A204.1 (cell line): ENCODE data around the gene ING1.
"Not testable (repeated sequence)": the region's sequence is repeated elsewhere in the genome, so short reads cannot be mapped to it uniquely, and the experiment has no call there.

Source experiments
- FAIRE-seq: peaks from 2 replicates; lab custom pipeline; 2012; peaks lifted over from hg19 to GRCh38; lab: Jason Lieb, UNC

The ING1 gene, protein sequence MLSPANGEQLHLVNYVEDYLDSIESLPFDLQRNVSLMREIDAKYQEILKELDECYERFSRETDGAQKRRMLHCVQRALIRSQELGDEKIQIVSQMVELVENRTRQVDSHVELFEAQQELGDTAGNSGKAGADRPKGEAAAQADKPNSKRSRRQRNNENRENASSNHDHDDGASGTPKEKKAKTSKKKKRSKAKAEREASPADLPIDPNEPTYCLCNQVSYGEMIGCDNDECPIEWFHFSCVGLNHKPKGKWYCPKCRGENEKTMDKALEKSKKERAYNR

DNA sequence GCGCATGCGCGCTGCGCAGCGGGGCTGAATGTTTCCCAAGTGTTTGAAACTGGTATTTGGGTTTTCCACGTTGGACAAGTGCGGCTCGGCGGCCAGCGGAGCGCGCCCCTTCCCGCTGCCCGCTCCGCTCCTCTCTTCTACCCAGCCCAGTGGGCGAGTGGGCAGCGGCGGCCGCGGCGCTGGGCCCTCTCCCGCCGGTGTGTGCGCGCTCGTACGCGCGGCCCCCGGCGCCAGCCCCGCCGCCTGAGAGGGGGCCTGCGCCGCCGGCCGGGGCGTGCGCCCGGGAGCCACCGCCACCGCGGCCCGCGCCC, at the start of gene ING1:
ING1 (plus strand) TSS at position 59 of the 311 bp plus-strand sequence. CDS start 450 bp downstream, outside the sequence.
- no peak for FAIRE-seq

DNA sequence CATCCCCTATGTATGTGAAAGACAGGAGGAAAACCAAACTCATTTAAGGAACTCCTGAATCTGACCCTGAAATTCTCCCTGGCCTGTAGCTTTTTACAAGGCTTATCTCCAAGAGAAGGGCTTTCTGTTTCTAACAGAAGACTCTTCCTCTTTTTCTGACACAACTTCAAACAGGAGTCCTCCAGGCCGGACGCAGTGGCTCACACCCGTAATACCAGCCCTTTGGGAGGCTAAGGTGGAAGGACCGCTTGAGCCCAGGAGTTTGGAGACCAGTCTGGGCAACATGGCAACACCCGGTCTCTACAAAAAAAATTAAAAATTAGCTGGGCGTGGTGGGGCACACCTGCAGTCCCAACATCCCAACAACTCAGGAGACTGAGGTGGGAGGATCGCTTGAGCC, 49.5 kb upstream of the ING1 start:
- FAIRE-seq: no peak

DNA sequence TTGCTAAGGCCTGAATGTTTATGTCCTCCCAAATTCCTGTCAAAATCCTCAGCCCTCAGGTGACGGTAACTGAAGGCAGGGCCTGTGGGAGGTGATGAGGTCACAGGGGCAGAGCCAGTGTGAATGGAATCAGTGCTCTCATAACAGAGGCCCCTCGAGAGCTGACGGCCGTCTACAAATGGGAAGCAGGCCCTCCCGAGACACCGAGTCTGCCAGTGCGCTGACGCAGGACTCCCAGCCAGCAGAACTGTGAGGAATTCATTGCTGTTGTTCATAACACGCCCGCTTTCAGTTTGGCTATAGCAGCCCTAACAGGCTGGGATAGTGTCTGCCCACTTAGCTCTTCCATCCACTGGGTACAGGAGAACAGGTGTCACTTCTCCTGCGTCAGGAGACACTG, 48.8 kb upstream of the ING1 start:
- no peak for FAIRE-seq

DNA sequence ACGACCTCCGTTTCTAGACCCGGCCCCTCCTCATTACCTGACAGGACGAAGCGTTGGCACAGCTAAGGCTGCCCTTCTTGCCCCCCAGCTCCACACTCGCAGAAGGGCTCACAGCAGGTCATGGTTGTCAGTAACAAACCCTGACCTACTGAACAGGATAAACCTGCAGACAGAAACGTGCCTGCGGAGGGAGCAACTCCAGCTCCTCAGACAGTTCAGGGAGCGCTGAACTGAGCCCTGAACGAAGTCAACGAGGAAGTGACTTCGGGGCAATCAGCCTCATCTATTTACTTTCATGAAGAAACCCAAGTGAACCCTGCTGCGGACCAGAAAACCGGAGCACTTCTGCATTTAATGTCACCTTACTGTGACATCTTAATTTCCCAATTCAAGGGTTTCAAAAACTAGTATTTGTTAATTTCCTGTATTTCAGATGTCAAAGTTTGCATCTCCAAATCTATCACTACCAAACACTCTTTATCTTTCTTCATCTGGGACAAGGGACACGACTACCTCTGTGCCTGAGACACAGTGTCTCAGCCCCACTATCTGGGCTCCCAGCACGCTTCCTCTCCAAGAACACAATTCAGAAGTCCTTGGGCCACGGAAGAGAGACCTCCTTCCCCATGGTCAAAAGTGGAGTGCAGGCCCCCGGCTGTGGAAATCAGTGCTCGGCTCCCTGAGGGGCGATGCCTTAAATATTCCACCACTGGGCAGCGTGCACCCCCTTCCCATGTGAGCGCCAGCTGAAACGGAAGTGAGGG, 47.8 kb upstream of the ING1 start:
- FAIRE-seq: no peak

DNA sequence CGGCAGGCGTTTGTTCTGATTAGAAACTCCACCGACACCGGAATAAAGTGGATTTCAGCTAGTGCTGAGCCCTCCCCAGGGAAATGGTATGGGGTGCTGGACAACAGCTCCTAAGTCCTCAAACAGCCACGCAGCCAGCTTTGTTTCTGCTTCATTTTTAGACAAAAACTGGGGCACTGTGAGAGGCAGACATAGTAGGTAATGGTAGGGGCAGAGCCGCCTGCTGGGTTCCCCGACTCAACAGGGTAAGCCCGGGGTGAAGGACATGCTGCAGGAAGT, 47.3 kb upstream of the ING1 start:
- no peak for FAIRE-seq

DNA sequence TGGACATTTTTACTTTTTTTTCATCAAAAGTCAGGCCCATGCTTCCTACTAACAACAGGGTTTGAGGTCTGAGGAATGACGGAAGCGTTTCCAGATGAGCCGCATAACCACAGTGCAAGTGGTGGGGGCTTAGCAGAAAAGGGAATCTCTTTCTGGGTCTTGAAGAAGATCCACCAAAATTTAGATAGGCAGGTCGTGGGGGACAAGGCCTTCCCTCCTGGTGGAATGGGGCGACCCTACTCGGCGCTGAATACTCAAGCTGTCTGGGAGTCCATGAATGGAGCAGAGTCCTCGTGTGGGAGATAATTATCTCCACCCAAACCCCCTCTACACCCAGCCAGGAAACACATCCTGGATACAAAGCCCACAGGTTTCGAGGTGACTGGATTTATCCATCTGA, 44.5 kb upstream of the ING1 start:
- FAIRE-seq: no peak

DNA sequence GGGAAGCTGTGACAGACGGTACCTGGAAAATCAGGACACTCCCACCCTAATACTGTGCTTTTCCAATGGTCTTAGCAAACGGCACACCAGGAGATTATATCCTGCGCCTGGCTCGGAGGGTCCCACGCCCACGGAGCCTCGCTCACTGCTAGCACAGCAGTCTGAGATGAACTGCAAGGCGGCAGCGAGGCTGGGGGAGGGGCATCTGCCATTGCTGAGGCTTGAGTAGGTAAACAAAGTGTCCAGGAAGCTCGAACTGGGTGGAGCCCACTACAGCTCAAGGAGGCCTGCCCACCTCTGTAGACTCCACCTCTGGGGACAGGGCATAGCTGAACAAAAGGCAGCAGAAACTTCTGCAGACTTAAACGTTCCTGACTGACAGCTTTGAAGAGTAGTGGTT, 43.7 kb upstream of the ING1 start:
- not testable (repeated sequence) for FAIRE-seq

DNA sequence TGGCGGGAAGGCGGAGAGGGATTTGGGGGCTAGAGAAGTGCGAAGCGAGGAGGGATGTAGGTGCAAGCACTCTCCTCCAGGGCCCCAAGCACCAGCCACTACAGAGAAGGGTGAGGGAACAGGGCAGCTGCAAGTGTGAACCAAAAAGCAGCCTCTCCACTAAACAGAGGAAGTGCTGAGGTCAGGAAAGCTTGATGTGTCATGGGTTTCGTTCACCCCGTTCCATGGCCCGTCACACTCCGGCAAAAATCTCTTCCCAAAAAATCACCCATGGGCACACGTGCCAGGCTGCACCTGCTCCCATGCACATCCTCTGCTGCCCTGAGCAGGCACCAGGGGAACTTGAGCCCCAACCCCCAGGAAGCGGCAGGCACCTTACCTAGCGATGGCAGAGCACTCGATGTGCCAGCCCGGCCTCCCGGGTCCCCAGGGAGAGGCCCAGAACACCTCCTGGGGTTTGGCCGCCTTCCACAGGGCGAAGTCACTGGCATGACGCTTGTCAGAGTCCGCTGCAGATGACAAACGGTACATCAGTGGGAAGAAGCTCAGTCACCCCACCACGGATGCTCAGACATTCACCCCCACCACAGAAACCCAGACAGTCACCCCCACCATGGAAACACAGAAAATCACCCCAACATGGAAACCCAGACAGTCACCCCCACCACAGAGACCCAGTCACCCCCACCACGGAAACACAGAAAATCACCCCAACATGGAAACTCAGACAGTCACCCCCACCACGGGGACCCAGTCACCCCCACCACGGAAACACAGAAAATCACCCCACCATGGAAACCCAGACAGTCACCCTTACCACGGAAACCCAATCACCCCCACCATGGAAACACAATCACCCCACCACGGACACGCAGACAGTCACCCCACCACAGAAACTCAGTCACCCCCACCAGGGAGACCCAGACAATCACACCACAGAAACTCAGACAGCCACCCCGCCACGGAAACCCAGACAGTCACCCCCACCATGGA, 36.6 kb upstream of the ING1 start:
- FAIRE-seq: no peak

DNA sequence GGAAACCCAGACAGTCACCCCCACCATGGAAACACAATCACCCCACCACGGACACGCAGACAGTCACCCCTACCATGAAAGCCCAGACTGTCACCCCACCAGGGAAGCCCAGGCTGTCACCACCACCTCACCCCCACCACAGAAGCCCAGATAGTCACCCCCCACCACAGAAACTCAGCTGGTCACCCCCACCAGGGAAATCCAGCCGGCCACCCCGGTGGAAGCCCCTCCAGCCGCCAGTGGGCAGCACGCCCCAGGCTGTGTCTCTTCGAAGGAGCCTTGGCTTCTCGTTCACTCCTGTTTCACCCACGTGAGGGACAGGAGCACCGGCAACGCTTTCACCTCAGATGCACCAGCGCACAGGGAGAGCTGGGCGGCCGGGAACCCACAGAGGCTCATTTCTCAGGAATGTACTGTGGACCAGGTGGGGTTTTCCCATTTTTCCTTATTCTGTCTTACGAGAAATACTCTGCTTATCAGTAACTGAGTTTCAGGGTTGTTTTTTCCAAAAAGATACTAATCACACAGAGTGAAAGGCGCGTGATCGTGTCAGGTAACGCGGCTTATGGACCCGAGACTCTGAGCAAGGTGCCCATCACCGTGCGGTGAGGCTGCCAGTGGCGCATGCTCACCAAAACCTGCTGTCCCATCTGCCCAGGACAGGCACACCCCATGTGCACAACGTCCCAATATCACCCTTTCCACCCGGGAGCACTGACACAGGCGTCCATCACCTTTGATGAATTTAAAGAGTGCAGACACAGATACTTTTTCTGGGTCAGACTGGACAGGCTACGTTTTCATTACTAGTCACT, 35.6 kb upstream of the ING1 start:
- FAIRE-seq: no peak

DNA sequence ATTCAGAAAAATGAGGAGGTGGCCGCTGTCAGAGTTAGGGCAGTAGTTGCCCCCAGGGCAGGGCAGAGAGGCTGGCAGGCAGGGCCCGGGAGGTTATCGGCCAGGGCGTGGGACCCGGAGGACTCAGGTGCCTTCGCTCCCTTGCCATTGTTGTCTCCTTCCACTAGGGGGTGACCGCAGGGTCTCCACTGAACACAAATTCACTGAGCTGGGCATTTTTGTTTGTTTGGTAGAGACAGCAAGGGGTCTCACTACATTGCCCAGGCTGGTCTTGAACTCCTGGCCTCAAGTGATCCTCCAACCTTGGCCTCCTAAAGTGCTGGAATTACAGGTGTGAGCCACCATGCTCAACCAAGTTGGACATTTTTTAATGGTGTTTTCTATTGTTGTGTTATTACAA, 32.6 kb upstream of the ING1 start:
- no peak for FAIRE-seq

DNA sequence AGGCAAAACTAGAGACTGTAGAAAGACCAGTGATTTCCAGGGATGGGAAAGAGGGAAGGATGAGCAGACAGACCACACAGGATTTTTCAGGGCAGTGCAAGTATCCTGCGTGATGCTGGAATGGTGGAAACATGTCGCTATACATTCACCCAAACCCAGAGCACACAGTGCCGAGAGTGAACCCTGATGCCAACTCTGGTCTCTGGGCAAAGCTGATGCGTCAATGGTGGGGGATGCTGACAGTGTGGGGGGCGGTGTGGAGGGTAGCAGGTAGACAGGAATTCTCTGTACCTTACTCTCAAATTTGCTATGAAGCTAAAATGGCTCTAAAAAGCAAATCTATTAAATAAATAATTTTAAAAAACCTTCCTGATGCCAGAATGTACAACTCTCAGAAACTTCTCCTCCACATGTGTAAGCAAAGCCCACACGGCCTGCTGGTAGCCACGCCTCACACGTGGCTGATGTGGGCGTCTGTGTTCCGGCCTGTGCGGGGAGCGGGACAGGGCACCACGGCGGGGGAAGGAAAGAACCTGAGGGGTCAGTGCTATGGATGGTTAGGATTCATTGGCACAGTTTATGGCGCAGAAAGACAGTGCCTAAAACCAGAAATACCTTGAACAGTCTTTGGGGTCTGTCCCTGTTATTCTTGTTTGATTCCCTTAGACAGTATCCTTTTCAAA, 31.5 kb upstream of the ING1 start:
- no peak for FAIRE-seq

DNA sequence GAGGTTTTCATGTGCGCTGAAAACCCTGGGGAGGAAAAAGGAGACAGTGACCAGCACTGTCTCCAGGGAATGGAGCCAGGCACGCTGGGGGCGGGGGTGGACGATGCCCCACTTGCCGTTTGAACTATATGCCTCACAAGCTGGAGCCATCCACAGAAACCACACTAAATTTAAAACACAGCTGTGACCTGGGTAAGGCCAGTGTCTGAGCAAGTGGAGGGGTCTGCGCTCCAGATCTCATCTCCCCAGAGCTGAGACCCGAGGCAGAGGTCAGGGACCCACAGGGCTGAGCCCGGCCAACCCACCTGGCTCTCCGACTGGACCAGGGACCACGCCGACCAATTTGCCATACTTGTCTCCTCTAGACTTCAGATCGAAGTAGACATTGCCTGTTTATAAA, 30.8 kb upstream of the ING1 start:
- no peak for FAIRE-seq

DNA sequence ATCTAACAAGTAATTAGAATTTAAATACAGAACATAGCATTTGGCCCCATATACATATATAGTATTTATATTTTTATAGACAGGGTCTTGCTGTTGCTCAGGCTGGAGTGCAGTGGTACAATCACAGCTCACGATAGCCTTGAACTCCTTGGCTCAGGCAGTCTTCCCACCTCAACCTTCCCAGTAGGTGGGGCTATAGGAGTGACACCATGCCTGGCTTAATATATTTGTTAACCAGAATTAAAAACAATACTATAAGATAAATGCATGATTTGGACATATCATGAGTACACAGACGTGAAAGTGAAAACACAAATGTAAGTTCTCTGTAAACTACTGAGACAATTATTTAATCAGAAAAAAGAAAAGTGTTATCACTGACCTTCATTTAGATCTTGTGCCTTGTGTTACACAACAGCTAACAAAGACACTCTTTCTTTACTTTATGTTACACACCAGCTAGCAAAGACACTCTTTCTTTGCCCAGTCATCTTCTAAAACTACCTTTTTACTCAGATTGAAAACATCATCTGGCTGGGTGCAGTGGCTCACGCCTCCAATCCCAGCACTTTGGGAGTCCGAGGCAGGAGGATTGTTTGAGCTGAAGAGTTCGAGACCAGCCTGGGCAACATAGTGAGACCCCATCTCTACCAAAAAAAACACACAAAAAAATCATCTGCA, 30.2 kb upstream of the ING1 start:
- no peak for FAIRE-seq

DNA sequence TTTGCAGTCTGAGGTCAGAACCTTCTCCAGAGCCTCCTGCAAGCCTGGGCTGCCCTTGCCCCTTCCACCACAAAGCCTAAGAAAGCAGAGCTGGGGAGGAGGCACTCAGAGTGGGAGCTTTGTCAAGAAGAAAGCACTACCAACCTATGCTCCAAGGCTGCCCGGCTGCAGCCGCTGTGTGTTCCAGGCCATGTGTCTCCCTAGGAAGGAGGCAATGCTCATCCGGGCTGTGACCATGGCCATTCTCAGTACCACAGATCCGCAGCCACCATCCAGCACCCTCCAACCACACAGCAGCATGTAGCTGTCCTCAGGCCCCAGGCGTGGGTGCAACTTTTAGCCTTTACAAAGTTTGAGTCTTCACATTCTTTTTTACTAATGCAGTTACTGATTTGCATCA, 29.6 kb upstream of the ING1 start:
- FAIRE-seq: no peak

DNA sequence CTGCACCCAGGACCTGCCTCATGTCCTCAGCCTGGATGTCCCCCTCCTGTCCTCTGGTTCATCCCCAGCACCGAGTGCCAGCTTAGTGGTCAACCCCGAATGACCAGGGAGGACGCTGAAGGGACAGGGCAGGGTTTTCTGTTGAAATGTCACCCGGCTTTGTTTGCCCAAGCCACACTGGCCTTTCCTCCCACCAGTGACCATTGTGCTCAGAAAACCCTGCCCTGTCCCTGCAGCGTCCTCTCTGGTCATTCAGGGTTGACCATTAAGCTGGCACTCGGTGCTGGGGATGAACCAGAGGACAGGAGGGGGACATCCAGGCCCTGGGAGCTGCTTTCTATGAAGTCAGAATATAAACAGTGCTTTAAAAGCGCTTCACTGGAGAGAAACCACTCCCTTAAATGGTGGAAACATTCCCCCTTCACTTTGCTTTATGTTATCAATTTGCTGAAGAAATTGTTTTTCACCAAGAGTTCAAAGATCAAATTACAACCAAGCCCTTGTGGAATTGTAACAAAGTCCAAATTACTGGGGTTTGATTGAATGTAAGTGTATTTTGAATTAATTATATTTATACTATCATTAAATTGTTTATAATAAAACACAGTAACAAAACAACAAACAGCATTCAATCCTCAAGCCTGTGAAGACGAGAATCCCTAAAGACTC, 29.0 kb upstream of the ING1 start:
- no peak for FAIRE-seq

DNA sequence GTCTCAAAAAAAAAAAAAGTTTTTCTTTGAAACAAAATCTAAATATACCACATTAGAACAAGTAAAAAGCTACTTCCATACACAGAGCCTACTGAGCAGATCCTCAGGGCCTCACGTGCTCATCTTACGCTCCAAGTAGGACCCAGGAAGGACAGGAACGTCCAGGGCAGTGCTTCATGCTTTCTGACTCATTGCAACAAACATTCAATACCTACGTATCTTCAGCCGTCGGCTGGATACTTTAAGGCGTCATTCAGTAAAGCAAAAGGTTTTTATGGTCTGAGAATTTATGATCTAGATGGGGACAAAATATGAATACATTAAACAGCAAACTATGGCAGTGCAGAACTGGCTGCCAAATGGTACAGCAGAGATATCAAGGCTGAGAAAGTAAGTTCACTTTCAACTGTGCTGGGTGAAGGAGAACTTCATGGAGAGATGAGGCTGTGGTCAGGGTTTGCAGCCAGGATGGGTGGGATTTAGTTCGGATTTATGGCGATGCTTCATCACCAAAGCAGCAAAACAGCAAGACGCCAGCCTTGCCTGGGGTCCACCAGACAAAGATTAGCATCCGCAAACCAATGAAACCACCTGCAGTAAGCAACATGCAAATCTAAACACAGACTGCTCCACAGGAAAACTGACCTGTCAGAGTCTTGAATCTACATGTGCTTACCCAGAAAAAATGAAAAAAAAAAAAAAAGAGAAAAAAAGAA, 28.0 kb upstream of the ING1 start:
- FAIRE-seq: no peak

DNA sequence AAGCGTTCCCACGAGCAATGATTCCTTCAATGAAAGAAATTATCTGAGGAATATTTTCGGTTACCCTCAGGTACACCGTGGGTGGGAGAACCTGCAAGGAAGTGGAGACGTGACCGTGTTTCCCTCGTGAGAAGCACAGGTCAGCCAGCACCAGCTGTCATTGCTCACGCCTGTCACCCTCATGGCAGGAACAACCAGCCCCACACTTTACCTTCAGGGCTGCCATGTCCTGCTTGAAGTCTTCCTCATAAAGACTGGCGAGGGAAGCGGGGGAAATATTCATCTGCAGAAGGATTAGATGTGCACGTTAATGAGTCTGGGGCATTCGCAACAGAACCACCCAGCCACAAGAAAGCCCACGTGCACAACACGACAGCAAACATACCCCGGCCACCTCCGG, 25.8 kb upstream of the ING1 start:
- FAIRE-seq: no peak

DNA sequence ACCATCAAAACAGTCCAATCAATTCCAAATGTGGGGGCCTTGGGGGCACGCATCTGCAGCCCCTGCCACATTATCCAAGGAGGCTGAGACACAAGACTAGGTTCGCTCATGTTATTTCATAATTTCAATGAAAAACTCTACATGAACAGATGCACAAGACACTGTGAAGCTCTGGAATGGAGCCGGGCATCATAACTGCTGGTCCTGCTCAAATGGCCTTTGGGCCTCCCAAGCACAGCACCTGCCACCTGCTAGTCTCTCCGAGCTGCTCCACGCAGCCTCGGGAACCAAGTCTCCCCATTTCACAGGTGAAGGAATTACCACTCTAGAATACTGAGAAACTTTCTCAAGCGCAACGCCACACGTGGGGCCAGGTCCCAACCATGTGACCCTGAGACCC, 24.5 kb upstream of the ING1 start:
- no peak for FAIRE-seq

DNA sequence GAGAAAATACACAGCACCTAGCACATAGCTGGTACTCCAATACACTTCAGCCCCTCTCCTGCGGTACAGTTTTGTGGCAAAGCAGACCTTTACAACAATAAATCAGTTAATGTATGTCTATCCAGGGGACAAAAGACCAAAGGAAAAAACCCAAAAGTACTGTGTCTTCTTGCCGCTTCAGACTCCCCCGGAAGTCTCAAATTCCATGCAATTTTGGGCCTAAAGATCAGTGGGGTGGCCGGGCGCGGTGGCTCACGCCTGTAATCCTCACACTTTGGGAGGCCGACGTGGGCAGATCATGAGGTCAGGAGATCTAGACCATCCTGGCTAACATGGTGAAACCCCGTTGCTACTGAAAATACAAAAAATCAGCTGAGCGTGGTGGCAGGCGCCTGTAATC, 23.8 kb upstream of the ING1 start:
- no peak for FAIRE-seq

DNA sequence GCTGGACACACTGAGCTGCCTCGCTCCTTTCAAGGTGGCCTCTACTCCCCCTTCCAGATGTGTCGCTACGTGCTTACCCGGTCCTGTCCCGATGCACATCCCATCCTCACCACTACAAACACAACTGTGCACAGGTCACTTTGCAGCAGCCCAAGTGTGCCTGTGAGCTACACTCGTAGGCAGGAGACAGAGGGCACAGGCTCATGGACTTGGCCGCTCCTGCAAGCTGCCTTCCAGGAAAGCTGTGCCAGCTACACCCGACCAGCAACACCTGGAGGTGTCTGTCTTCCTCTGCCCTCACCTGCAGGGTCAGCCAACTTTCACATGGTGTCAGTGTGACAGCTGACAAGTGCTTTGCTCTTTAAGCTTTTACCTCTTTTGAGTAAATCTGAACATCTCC, 23.0 kb upstream of the ING1 start:
- no peak for FAIRE-seq
